ACHN (cell line): ENCODE data around the gene PPP1CB.
"Not testable (repeated sequence)": the region's sequence is repeated elsewhere in the genome, so short reads cannot be mapped to it uniquely, and the experiment has no call there.

Experiments used
- DNase-seq: peaks from one replicate; pipeline ENCODE4 v3.0.0-alpha.2; 2015
- in situ Hi-C: cut with HindIII; loops from 2 replicates; pipeline ENCODE4 v1.10.0; 2017; ENCODE audit warnings: low sequenced_read_pairs, low pct_ligation_motif_present, low pct_unique_long_range_greater_than_20kb

Gene PPP1CB

GRCh38 chr2:28766070-28766469 is 14.4 kb downstream of the PPP1CB start:
- in situ Hi-C loops, result no loop called here
- no peak for DNase-seq

- in situ Hi-C loops, result no loop called here
- DNase-seq, result no peak
These were observed 15.7 kb downstream of the PPP1CB start for GRCh38 chr2:28767337-28767736.

- in situ Hi-C loops, result no loop called here
- no peak for DNase-seq
These were observed 16.8 kb downstream of the PPP1CB start for GRCh38 chr2:28768422-28768821.

- in situ Hi-C loops, result no loop called here
- DNase-seq, result no peak
These were observed 17.3 kb downstream of the PPP1CB start for GRCh38 chr2:28768952-28769351.

- DNase-seq, result no peak
- in situ Hi-C loops, result no loop called here
These were observed 20.7 kb downstream of the PPP1CB start for GRCh38 chr2:28772351-28772750.

GRCh38 chr2:28776471-28776870 is 24.8 kb downstream of the PPP1CB start:
- no peak for DNase-seq
- in situ Hi-C loops, result no loop called here

- no peak for DNase-seq
- in situ Hi-C loops, result no loop called here
These were observed 26.8 kb downstream of the PPP1CB start for GRCh38 chr2:28778392-28778791.

- DNase-seq, result no peak
- in situ Hi-C loops, result no loop called here
These were observed 27.4 kb downstream of the PPP1CB start for GRCh38 chr2:28779001-28779400.

GRCh38 chr2:28780496-28780895 is 28.9 kb downstream of the PPP1CB start:
- in situ Hi-C loops, result no loop called here
- DNase-seq, result no peak

GRCh38 chr2:28782423-28782822 is 30.8 kb downstream of the PPP1CB start:
- DNase-seq, result no peak
- in situ Hi-C loops, result no loop called here

- DNase-seq, in situ Hi-C loops: not testable (repeated sequence)
These were observed 32.9 kb downstream of the PPP1CB start for GRCh38 chr2:28784570-28784969.

- in situ Hi-C loops, result no loop called here
- DNase-seq, result no peak
These were observed 45.0 kb downstream of the PPP1CB start for GRCh38 chr2:28796620-28797019.

GRCh38 chr2:28801726-28802125 is 50.1 kb downstream of the PPP1CB start:
- in situ Hi-C loops, result no loop called here
- no peak for DNase-seq

GRCh38 chr2:28802975-28803429 is 51.4 kb downstream of the PPP1CB start:
- DNase-seq, result no peak
- in situ Hi-C loops, result no loop called here

- no peak for DNase-seq
These were observed 58.3 kb downstream of the PPP1CB start for GRCh38 chr2:28809927-28810326.

GRCh38 chr2:28810384-28811285 is 59.0 kb downstream of the PPP1CB start, which contains the start of gene SPDYA:
Gene SPDYA (plus strand): TSS chr2:28810834. CDS start chr2:28816015, 5,181 bp downstream.
- in situ Hi-C loops, result no loop called here
- DNase-seq, result peak; percentile 74

More at GRCh38 chr2:28809927-28810326, 58.3 kb downstream of the PPP1CB start:
- in situ Hi-C loops, result no loop called here

GRCh38 chr2:28818053-28818452 is 66.4 kb downstream of the PPP1CB start:
- in situ Hi-C loops, result no loop called here
- no peak for DNase-seq

GRCh38 chr2:28821295-28821958 is 69.8 kb downstream of the PPP1CB start:
- peak; percentile 75 for DNase-seq
- in situ Hi-C loops, result no loop called here

- in situ Hi-C loops, result no loop called here
- DNase-seq, result no peak
These were observed 70.4 kb downstream of the PPP1CB start for GRCh38 chr2:28822036-28822435.

GRCh38 chr2:28824207-28824606 is 72.6 kb downstream of the PPP1CB start:
- in situ Hi-C loops, result no loop called here
- DNase-seq, result no peak
